ENCODE data around the gene TMED3.
"Not testable (repeated sequence)": the region's sequence is repeated elsewhere in the genome, so short reads cannot be mapped to it uniquely, and the experiment has no call there.

Gene TMED3

GRCh38 chr15:79315623-79316328, 4.9 kb downstream of the TMED3 start:
- DNase-seq (ENCODE audit: low read depth): no peak
- no peak overlapping the region for H3K4me3 ChIP-seq (ENCODE audit: control insufficient read depth, low read depth, low read length)
- TF ChIP-seq CTCF (IDR thresholded peaks at IDR 0.05; ENCODE audit: control insufficient read depth, insufficient read depth, low read depth, low read length, missing control alignments): no peak

- no peak for TF ChIP-seq CTCF (IDR thresholded peaks at IDR 0.05; ENCODE audit: control insufficient read depth, insufficient read depth, low read depth, low read length, missing control alignments)
- DNase-seq (ENCODE audit: low read depth): no peak
- no peak overlapping the region for H3K4me3 ChIP-seq (ENCODE audit: control insufficient read depth, low read depth, low read length)
Observed at GRCh38 chr15:79316864-79317263, 6.0 kb downstream of the TMED3 start.

GRCh38 chr15:79319973-79320372, 9.1 kb downstream of the TMED3 start:
- DNase-seq (ENCODE audit: low read depth); H3K4me3 ChIP-seq (ENCODE audit: control insufficient read depth, low read depth, low read length): not testable (repeated sequence)

GRCh38 chr15:79321876-79322275, 11.0 kb downstream of the TMED3 start:
- H3K4me3 ChIP-seq (ENCODE audit: control insufficient read depth, low read depth, low read length): no peak overlapping the region
- TF ChIP-seq CTCF (IDR thresholded peaks at IDR 0.05; ENCODE audit: control insufficient read depth, insufficient read depth, low read depth, low read length, missing control alignments): no peak
- no peak for DNase-seq (ENCODE audit: low read depth)

GRCh38 chr15:79322306-79322705, 11.4 kb downstream of the TMED3 start:
- H3K4me3 ChIP-seq (ENCODE audit: control insufficient read depth, low read depth, low read length): no peak overlapping the region
- TF ChIP-seq CTCF (IDR thresholded peaks at IDR 0.05; ENCODE audit: control insufficient read depth, insufficient read depth, low read depth, low read length, missing control alignments): no peak
- no peak for DNase-seq (ENCODE audit: low read depth)

GRCh38 chr15:79322945-79323344, 12.0 kb downstream of the TMED3 start:
- no peak overlapping the region for H3K4me3 ChIP-seq (ENCODE audit: control insufficient read depth, low read depth, low read length)
- DNase-seq (ENCODE audit: low read depth): no peak
- TF ChIP-seq CTCF (IDR thresholded peaks at IDR 0.05; ENCODE audit: control insufficient read depth, insufficient read depth, low read depth, low read length, missing control alignments): no peak

GRCh38 chr15:79329171-79329611, 18.3 kb downstream of the TMED3 start:
- no peak for TF ChIP-seq CTCF (IDR thresholded peaks at IDR 0.05; ENCODE audit: control insufficient read depth, insufficient read depth, low read depth, low read length, missing control alignments)
- DNase-seq (ENCODE audit: low read depth): no peak
- no peak overlapping the region for H3K4me3 ChIP-seq (ENCODE audit: control insufficient read depth, low read depth, low read length)

All from AG09309 (cell line).